ENCODE measurements around the gene DENND1B. TPM values are rescaled to one million over a fixed set of nuclear protein-coding genes. Genes with fewer than 3 reads are reported as not detected.

The DENND1B gene
- polyA plus RNA-seq, 1 experiment = 5.2 TPM

GRCh38 chr1:197808880-197809279 is 33.6 kb upstream of the DENND1B start:
- no peak for DNase-seq (ENCODE audit: low read depth)
- TF ChIP-seq, protein P1, sequence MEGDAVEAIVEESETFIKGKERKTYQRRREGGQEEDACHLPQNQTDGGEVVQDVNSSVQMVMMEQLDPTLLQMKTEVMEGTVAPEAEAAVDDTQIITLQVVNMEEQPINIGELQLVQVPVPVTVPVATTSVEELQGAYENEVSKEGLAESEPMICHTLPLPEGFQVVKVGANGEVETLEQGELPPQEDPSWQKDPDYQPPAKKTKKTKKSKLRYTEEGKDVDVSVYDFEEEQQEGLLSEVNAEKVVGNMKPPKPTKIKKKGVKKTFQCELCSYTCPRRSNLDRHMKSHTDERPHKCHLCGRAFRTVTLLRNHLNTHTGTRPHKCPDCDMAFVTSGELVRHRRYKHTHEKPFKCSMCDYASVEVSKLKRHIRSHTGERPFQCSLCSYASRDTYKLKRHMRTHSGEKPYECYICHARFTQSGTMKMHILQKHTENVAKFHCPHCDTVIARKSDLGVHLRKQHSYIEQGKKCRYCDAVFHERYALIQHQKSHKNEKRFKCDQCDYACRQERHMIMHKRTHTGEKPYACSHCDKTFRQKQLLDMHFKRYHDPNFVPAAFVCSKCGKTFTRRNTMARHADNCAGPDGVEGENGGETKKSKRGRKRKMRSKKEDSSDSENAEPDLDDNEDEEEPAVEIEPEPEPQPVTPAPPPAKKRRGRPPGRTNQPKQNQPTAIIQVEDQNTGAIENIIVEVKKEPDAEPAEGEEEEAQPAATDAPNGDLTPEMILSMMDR (IDR thresholded peaks at IDR 0.05; ENCODE audit: insufficient read depth, low read depth, low read length) = no peak
- no peaks in the 10 kb centered on the region for H3K27me3 ChIP-seq (ENCODE audit: control insufficient read depth, insufficient read depth, low read length)
- no peak overlapping the region for H3K4me3 ChIP-seq (ENCODE audit: low read depth, low read length)
- H3K36me3 ChIP-seq (ENCODE audit: control insufficient read depth, insufficient read depth, low read length) = no peaks in the 10 kb centered on the region
- ChIA-PET CTCF (interaction anchor here (0.7 kb wide), 1 partner anchor 18 kb away, joined by 3 read pairs; no protein-coding TSS in a partner anchor), POLR2A (interaction anchor here (0.7 kb wide), 1 partner anchor 385 kb away, joined by 3 read pairs; no protein-coding TSS in a partner anchor)

DNA sequence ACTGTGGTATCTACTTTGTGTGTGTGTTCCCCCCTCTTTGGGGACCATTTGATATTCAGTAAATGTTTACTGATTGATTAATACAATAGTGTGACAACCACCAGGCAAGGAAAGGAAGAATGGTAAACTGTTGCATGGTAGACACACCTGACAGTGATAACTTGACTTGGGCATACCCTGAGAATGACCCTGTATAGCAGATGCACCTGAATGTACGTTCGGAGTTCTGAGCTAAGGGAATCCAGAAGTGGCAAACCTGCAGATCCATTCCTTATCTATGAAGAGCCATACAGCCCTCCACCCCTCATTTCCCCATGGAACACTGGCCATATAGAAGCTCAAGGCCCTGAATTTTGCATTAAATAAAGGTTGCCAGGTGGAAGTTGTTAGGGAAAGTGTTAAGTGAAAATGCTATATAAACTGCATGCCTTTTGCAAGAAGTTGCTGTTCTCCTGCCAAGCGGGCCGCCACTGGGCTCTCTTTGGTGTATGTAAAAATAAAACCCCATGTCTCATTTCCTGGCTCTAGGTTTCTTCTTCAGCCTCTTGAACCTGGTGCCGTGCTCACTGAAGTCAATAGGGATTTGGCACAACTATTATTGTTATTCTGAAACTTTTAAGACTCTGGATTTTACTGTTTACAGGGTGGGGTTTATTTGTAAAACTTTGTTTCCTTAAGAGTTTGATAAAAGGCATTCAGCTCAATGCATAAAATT is 32.6 kb upstream of the DENND1B start:
- H3K27me3 ChIP-seq (ENCODE audit: control insufficient read depth, insufficient read depth, low read length) = no peaks in the 10 kb centered on the region
- no peaks in the 10 kb centered on the region for H3K36me3 ChIP-seq (ENCODE audit: control insufficient read depth, insufficient read depth, low read length)
- TF ChIP-seq, protein P1 (IDR thresholded peaks at IDR 0.05; ENCODE audit: insufficient read depth, low read depth, low read length) = no peak
- ChIA-PET POLR2A (no interaction called here), CTCF (no interaction called here)
- DNase-seq (ENCODE audit: low read depth) = no peak
- no peak overlapping the region for H3K4me3 ChIP-seq (ENCODE audit: low read depth, low read length)

GRCh38 chr1:197807216-197807615 is 31.9 kb upstream of the DENND1B start:
- TF ChIP-seq, protein P1 (IDR thresholded peaks at IDR 0.05; ENCODE audit: insufficient read depth, low read depth, low read length) = no peak
- no peaks in the 10 kb centered on the region for H3K27me3 ChIP-seq (ENCODE audit: control insufficient read depth, insufficient read depth, low read length)
- CTCF ChIA-PET = no interaction called here
- no peak overlapping the region for H3K4me3 ChIP-seq (ENCODE audit: low read depth, low read length)
- DNase-seq (ENCODE audit: low read depth) = no peak
- POLR2A ChIA-PET = no interaction called here
- no peaks in the 10 kb centered on the region for H3K36me3 ChIP-seq (ENCODE audit: control insufficient read depth, insufficient read depth, low read length)

DNA sequence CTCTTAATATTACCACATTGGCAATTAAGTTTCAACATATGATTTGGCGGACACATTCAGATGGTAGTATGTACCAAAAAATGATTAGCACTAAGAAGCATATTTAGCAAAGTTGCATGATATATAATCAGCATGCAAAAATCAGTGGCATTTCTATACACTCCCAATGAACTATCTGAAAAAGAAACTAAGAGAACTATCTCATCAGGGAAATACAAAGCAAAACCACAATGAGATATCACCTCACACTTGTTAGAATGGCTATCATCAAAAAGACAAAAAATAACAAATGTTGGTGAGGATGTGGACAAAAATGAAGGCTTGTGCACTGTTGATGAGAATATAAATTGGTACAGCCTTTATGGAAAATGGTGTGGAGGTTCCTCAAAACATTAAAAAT is 31.4 kb upstream of the DENND1B start:
- Histone ChIP-seq H3K36me3 (ENCODE audit: control insufficient read depth, insufficient read depth, low read length) (no peaks in the 10 kb centered on the region), H3K27me3 (ENCODE audit: control insufficient read depth, insufficient read depth, low read length) (no peaks in the 10 kb centered on the region), H3K4me3 (ENCODE audit: low read depth, low read length) (no peak overlapping the region)
- ChIA-PET CTCF (no interaction called here), POLR2A (no interaction called here)
- TF ChIP-seq, protein P1 (IDR thresholded peaks at IDR 0.05; ENCODE audit: insufficient read depth, low read depth, low read length) = no peak
- no peak for DNase-seq (ENCODE audit: low read depth)

DNA sequence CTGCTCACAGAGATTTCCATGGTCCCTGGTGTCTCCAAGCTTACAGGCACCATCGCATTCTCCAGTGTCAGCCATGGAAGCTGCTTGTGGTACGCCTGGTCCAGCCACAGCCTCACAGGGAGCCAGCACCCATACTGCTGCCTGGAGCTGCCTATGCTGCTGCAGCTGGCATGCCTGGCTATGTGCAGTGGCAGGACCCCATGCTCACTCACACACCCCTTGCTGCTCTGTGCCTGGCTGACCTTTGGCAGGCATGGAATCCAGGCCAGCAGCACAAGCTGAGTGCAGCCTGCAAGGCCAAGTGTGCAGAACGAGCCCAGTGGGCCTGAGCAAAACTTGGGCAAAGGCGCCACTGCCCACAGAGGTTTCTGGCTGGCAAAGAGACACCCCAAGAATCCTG is 26.4 kb upstream of the DENND1B start:
- ChIA-PET POLR2A (no interaction called here), CTCF (no interaction called here)
- DNase-seq (ENCODE audit: low read depth) = no peak
- Histone ChIP-seq H3K27me3 (ENCODE audit: control insufficient read depth, insufficient read depth, low read length) (no peaks in the 10 kb centered on the region), H3K36me3 (ENCODE audit: control insufficient read depth, insufficient read depth, low read length) (no peaks in the 10 kb centered on the region), H3K4me3 (ENCODE audit: low read depth, low read length) (no peak overlapping the region)
- TF ChIP-seq, protein P1 (IDR thresholded peaks at IDR 0.05; ENCODE audit: insufficient read depth, low read depth, low read length) = no peak

Data from BJ (cell line).